NK-92 treated with Interleukin-12 subunit alpha and Interleukin-12 subunit beta, amount 100 ng/mL, for 24 hours (cell line): ENCODE data around the gene SNX9.
"Not testable (repeated sequence)": the region's sequence is repeated elsewhere in the genome, so short reads cannot be mapped to it uniquely, and the experiment has no call there.

Source experiments
- DNase-seq: peaks from one replicate; lab custom pipeline; 2025; lab: John Stamatoyannopoulos, UW

The SNX9 gene

DNA sequence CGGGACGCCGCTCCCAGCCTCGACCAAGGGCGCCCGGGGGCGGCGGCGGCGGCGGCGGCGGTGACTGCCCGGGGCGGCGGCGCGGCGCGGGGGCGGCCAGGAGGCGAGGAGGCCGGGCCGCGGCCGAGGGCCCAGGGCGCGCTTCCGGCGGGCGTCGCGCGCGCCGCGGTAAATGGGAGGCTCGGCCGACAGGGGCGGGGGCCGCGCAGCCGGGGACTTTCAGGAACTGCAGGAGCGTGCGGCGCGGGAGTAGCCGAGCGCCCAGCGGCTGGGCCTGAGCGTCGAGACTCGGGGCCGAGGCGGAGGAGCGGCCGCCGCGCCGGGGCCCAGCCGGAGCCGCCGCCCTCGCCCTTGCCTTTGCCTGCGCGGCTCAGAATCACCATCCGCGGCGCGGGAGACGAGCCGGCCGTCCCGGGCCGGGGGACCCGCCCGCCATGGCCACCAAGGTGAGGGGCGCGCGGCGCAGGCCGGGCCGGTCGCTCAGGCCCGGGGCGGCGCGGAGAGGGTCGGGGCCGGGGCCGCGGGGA is at the start of gene SNX9:
Gene SNX9 (plus strand): TSS at position 246 of the 527 bp plus-strand sequence. CDS start 189 bp downstream, at position 435.
- DNase-seq = no peak

DNA sequence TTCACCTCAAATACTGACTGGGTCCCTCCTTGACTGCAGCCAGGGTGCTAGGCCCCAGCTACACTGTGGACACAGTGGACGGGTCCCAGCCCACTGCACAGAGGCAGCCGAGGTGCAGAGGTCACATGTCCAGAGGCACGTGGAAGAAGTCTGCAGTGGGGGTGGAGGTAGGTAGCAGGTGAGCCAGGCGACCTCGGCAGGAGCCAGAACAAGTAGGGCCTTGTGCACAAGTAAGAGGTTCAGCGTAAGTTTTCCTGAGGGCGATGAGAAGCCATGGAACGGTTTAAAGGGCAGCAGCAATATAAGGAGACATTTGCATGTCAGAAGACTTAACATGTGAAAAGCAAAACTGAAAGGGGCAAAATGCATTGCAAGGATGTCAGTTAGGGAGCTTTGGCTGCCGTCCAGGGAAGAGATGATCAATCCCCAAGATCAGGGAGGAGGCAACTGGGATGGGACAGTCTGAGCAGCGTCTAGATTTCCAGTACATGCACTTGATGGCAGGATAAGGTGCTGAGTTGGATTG is 49.7 kb upstream of the SNX9 start:
- DNase-seq = no peak

DNA sequence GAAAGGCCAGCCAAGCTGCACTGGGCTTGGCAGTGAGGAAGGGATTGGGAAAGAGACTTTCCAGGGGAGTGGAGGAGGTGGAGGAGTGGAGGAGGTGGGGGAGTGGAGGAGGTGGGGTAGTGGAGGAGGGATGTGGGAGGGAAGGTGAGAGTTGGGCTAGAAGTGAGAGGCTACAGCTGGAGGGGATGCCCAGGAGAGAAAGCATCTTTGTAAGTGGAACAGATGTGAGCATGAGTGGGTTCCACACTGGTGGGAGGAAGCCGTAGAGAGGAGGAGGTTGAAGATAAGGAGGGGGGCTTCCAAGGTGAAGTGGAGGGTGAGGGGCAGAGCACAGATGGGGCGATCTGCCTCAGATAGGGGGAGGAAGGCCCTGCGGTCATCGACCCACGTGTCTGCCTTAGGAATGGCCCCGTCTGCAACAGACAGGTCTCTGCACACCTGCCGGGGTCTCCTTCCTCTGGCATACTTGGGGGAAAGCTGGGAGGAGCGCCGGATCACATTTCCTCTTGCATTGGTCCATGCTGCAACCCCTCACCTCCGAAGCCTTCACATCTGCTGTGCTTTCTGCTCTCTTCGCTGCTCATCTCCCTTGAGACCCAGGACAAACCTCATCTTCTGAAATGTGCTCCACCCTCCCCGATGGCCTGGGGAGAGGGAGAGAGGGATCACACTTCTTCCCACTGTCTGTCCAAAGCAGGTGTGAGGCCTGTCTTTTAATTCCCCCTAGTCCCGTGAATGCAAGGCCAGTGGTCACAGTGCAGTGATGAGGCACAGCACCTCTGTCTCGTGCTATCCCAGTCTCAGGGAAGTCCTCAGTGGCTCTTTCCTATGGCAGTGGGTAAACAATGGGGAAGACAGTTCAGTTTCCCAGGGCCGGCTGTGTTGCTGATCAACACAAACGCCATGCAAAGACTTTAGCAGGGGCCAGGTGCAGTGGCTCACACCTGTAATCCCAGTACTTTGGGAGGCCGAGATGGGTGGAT is 48.6 kb upstream of the SNX9 start:
- peak; percentile 41 for DNase-seq

DNA sequence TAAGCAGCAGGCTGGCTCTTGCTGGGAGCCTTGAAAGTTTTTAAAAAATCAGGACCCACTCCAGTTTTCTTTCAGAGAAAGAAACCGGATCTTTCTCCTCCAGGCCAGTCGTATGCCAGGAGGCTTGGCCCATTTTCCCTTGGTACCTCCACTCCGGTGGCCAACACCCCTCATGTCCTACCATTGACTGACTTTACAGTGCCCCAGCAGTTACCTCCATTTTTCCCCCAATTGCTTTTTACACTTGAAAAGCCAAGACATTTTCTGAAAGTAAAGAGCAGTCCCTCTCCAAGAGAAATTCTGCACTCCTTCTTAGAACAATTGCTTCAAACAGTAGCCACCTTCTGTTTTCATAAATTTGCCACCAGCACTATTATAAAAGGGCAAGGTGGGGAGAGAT is 47.7 kb upstream of the SNX9 start:
- no peak for DNase-seq

DNA sequence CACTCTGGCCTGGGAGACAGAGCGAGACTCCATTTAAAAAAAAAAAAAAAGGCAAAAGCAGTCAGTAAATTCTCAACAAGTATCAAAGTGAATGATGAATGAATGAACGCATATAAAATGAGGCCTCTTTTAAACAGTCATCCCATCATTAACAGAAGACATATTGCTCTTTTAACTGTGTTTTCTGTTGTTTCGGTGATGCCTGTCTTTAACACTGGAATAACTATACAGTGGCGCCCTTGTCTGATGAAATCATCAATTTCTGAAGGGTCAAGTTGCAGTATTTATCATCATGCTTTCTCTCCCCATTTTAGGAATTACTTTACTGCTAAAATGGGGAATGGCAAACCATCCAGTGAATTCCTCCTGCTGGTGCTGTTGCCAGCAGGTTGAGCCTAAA is 45.7 kb upstream of the SNX9 start:
- no peak for DNase-seq

DNA sequence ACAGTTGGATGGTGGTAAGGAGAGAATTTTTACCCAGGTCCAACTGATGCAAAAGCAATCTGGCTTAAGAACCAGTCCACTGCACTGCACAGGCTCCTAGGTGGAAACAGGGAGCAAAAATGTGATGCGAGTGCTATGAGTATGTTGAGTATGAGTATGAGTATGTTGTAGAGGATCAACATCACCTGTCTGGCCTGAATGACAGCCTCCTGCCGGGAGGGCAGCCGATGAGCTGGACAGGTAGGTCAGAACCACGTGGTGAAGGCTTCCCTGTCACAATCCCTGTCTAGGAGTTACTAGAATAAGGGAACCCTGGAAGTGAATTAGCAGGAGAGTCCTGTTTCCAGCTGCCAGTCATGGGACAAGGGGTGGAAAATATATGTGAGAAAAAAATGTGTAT is 44.3 kb upstream of the SNX9 start:
- no peak for DNase-seq

DNA sequence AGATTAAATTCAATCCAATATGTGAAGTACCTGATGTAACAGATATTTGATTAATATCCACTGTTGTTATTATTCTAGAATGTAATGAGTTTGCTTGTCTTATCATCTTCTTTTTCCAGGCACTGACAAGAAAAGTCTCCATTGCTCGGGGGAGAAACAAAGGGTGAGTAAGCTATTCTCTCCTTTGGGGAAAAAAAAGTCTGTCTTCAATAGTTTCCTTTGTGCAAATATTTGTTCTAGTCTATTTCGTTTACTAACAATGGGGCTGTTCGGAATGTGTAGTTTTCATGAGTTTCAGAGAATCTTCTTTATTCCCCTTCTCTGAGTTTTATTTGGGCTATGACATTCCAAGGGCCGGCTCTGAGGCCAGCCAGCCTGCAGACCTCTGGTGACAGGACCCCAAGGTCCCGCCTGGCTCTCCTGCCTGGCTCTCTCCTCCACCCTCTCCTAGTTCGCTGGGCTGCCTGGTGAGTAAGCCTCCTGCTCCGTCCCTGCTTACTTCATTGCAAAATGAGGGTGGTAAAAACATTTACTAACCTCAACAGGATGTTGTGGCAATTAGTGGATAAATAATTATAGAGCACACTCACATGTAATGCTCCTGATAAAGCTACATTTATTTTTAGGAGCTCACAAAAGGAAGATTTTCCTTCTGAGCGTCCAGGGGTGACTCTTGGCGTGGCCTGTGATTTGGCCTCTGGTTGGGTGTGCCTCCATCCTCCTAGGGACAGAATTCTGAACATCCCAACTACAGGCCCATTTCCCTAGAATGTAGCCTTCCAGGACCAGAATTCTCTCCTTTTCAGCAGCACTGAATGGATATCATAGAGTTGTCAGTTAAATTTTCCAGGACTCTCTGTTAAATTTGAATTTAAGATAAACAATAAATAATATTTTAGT is 43.1 kb upstream of the SNX9 start:
- DNase-seq = no peak

DNA sequence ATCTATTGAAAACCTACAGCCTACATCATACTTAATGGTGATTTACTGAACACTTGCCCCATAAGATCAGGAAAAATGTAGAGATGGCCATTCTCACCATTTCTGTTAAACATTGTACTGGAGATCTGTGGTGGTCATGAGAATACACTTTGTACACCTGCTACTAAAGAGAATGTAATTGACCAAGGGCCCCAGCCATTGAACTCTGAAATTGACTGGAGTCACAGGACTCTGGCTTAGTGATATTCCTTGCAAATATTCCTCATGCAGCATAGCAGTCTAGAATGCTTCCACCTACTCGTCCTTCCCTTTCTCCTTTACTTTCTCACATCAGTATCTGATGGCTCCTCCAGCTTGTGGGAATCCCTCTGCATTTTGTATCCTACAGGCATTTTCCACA is 37.4 kb upstream of the SNX9 start:
- no peak for DNase-seq

DNA sequence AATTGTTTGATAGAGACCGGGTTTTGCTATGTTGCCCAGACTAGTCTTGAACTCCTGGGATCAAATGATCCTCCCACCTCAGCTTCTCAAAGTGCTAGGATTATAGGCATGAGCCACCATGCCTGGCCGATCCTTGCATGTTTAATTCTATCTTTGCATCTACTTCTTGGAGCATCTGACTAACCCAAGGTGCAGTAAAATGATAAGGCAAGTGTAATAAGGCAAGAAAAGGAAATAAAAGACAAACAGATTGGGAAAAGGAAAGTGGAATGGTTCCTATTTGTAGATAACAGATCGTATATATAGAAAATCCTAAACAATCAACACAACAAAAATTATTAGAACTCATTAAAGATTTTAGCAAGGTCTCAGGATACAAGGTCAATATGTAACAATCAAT is 36.8 kb upstream of the SNX9 start:
- DNase-seq = no peak

DNA sequence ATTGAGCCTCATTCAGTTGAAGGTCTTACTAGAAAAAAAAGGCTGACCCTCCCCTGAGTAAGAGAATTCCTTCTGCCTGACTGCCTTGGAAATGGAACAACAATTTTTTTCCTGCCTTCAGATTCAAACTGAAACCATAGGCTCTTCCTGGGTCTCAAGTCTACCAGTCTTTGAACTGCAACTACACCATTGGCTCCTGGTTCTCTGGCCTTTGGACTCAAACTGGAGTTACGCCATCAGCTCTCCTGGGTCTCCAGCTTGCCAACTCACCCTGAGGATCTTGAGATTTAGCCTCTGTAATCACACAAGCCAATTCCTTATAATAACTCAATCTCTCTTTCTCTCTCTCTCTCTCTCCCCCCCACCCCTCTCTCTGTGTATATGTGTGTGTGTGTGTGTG is 36.0 kb upstream of the SNX9 start:
- DNase-seq = no peak

DNA sequence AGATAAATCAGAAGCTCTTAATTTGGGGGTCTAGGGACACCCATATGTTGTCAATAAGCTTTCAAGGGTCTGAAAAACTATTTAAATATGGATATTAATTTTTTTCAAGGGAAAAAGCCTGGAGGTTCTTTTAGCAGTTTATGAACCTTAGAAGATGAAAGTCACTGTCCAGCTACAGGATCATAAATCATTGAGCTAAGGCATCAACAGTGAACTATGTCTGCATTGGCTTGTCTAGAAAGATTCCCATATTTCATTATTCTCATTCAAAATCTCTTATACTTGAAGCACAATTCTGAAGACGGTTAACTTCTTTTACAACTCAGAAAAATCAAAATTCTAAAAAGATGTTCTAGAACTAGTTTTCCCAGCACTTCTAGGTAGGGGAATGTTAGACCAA is 34.9 kb upstream of the SNX9 start:
- no peak for DNase-seq

DNA sequence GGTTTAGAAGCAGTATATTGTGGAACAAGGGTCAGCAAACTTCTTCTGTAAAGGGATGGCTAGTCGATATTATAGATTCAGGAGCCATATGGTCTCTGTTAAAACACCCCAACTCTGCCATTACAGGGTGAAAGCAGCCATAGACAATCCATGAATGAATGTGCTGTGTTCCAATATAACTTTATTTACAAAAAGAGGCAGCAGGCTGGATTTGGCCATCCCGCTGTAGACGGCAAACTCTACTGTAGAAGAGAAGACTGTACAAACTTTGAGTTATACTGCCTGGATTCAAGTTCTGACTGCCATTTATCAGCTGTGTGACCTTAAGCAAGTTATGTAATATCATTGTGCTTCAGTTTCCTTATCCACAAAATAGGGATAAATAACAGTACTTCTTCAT is 33.7 kb upstream of the SNX9 start:
- DNase-seq = no peak

DNA sequence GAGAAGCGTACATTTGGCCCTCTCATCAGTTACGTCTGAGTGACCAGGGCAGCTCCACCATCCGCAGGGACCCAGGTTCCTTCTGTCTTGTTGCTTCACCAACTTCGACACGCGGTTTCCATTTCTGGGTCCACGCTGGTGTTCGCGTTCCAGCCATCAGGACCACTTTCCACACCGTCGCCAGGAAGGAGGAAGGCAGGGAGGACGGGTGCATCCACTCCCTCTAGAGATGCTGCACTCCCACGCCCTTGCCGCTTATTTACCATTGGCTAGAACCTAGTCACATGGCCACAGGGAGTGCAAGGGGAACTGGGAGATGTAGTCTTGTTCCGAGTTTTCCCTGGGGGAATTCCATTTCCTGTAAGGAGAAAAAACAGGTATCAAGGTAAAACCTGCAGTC is 33.2 kb upstream of the SNX9 start:
- DNase-seq = no peak

DNA sequence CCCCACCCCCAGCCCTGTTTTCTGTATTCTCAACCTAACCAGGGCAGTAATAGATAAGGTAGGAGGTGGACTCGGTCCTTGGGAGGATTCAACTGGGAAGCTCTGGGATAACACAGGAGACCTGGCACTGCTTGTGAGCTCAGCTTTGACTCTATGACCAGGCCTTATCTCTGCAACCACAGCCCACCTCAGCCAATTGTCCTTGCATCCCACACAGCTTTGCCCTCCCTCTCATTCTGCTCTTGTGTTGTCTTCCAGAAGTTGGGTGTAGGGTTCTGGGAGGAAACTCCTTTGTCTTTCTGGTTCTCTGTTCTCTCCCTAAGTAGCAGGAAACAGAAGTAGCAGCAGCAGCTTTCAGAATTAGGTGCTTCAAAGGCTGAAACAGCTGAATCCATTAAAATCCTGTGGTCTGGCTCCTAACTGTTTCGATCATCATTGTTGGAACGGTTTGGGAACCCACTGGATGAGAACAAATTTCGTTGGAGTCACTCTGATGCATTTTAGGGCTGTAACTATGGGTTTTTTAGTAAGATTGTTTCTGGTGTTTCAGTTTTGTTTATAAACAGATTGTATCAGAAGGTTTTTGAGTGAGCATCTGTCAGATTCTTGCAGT is 32.4 kb upstream of the SNX9 start:
- DNase-seq = no peak

DNA sequence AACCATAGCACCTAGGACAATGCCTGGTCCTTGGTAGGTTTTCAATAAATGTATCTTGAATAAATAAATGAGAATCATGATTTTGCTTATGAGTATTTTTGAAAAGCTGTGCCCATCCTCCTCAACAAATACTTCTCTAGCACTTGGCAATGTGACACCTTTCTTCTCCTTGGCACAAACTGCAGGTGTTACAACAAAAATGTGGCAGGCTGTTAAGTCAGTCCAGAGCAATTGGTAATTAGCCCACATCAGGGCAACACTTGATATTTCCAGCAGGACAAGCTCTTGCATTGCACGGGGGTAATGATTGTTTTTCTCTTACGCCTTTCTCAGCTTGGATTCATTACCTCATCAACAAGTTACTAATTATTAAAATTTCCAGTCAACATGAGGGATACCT is 31.6 kb upstream of the SNX9 start:
- no peak for DNase-seq

DNA sequence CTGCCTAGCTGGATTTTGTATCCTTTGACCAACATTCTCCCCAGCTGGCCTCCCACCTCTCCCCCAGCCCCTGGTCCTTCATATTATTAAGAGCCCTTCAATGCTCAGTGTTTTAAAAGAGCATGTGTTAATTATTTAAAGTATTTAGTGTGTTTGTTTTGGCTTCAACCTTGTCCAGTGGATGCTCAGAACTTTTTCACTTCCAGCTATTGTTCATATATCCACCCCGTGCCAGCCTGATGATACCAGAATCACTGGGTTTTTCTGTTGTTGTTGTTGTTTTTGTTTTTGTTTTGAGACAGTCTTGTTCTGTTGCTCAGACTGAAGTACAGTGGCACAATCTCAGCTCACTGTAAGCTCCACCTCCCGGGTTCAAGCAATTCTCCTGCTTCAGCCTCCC is 30.4 kb upstream of the SNX9 start:
- DNase-seq = no peak

DNA sequence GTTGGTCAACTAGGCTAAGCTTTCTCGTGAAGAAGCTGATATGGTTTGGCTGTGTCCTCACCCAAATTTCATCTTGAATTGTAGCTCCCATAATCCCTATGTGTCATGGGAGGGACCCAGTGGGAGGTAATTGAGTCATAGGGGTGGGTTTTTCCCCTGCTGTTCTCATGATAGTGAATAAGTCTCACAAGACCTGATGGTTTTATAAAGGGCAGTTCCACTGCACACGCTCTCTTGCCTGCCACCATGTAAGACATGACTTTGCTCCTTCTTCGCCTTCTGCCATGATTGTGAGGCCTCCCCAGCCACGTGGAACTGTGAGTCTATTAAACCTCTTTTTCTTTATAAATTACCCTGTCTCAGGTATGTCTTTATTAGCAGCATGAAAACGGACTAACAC is 29.0 kb upstream of the SNX9 start:
- not testable (repeated sequence) for DNase-seq

DNA sequence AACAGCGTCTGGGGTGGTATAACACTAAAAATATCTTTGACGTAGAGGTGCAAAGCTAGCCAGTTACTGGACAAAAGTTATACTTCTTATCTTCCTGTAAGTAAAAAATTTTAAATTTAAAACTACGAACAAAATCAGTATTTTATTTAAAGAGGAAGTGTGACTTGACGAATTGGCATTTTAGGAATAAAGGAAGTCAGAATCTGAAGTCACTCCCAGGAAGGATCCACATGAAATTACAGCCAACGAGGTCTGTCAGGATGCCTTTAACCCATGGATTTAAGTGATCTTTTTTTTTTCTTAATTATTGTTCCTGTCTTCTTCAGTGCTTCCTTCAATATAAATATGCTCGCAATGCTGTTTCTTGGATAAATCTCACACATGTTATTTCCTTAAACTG is 27.2 kb upstream of the SNX9 start:
- no peak for DNase-seq

DNA sequence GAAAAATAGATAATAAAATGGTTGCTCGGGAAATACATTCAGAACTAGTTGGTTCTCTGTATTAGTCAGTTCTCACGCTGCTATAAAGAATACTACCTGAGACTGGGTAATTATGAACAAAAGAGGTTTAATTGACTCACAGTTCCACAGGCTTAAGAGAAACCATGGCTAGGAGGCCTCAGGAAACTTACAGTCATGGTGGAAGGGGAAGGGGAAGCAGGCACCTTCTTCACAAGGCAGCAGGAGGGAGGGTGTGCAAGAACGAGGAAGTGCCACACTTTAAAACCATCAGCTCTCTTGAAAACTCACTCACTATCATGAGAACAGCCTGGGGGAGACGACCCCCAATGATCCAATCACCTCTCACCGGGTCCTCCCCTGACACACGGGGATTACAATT is 24.2 kb upstream of the SNX9 start:
- DNase-seq = no peak

DNA sequence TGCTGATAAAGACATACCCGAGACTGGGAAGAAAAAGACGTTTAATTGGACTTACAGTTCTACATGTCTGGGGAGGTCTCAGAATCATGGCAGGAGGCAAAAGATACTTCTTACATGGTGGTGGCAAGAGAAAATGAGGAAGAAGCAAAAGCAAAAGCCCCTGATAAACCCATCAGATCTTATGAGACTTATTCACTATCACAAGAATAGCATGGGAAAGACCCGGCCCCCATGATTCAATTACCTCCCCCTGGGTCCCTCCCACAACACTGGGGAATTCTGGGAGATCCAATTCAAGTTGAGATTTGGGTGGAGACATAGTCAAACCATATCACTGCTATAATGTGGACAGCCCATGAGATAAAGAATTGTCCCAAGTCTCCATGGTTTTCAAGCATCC is 23.5 kb upstream of the SNX9 start:
- not testable (repeated sequence) for DNase-seq

DNA sequence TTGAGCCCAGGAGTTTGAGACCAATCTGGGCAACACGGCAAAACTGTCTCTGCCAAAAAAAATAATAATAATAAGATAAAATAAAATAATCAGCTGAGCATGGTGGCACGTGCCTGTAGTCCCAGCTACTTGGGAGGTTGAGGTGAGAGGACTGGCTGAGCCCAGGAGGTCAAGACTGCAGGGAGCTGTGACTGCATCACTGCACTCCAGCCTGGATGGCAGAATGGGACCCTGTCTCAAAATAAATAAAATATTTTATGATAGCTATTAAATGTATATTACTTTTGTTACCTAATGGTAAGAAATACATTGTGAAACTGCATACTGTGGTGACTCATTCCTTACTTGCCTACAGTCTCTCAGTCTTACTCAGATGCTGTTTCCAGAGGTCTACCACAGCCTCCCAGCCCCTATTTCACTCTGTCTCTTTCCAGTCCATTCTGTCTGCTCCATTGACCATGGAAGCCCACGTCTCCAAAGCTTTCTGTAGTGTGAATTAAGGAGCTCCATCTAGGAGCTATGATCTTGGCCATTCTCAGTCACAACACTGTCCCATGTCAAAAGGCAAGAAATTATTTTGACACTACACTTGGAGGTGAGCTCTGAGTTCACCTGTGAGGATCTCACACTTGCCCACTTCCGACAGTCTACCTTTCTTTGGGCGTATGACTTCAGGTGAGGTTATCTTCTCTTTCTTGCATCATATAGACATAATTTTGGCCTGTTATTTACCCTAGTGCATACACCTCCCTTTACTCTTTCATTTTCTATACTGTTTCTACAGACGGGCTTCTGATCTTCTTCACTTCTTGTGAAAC is 22.4 kb upstream of the SNX9 start:
- peak; percentile 7 for DNase-seq
